OCI-LY3 (cell line): ENCODE results near the gene IRF2BP1.

ENCODE experiments used
- H2AFZ ChIP-seq: fragments of 200-600, 300-600 bp; shearing (Covaris generic); 2 replicates; pipeline ENCODE4 v1.6.0; 2014; ENCODE audit warnings: antibody characterized with exemption, low read depth, low read length
- H3K27ac ChIP-seq: fragments of 200-600, 300-600 bp; sonication (generic); 2 replicates; pipeline ENCODE4 v1.5.1; 2014; ENCODE audit warnings: mild to moderate bottlenecking, low read length, moderate library complexity, mixed read lengths
- H3K27me3 ChIP-seq: fragments of 200-600, 300-600 bp; sonication (generic); 2 replicates; pipeline ENCODE4 v1.6.1; 2014; ENCODE audit warnings: low read depth, low read length, mixed read lengths
- H3K36me3 ChIP-seq: fragments of 200-600, 300-600 bp; sonication (generic); replicated peaks from 2 replicates; pipeline ENCODE3; 2014; ENCODE audit warnings: low read depth, low read length, mixed read lengths
- H3K4me1 ChIP-seq: fragments of 300-600, 200-600 bp; sonication (generic); 2 replicates; pipeline ENCODE4 v1.6.1; 2014; ENCODE audit warnings: low read length, mixed read lengths
- H3K4me2 ChIP-seq: fragments of 200-600, 300-600 bp; sonication (generic); 2 replicates; pipeline ENCODE4 v1.6.1; 2014; ENCODE audit warnings: low read length, mixed read lengths
- H3K4me3 ChIP-seq: fragments of 300-600, 200-600 bp; sonication (generic); 2 replicates; pipeline ENCODE4 v1.5.1; 2014; ENCODE audit warnings: antibody characterized with exemption, mild to moderate bottlenecking, low read length, moderate library complexity
- H3K79me2 ChIP-seq: fragments of 300-600, 200-600 bp; shearing (Covaris generic); 2 replicates; pipeline ENCODE4 v1.6.1; 2014; ENCODE audit warnings: mild to moderate bottlenecking, low read length, mixed read lengths
- H3K9ac ChIP-seq: fragments of 300-600, 200-600 bp; shearing (Covaris generic); 2 replicates; pipeline ENCODE4 v1.6.0; 2014; ENCODE audit warnings: mild to moderate bottlenecking, low read length, moderate library complexity
- H3K9me3 ChIP-seq: fragments of 200-600, 300-600 bp; shearing (Covaris generic); 2 replicates; pipeline ENCODE4 v1.6.1; 2014; ENCODE audit warnings: low read length, mixed read lengths; ENCODE audit not compliant: insufficient read depth
- H4K20me1 ChIP-seq: fragments of 200-600, 300-600 bp; sonication (generic); 2 replicates; pipeline ENCODE4 v1.6.1; 2016; ENCODE audit warnings: low read length, mixed read lengths; ENCODE audit not compliant: insufficient read depth
- EZH2phosphoT487 ChIP-seq: fragments of 200-600 bp; shearing (Covaris generic); IDR thresholded peaks from 2 replicates; pipeline ENCODE4 v1.6.1; 2018; ENCODE audit warnings: antibody characterized with exemption, mixed run types, low read depth
- TF ChIP-seq, protein P1 (sequence below): fragments of 200-600, 300-600 bp; sonication (generic); IDR thresholded peaks from 2 replicates; pipeline ENCODE4 v1.5.1; 2014; ENCODE audit warnings: antibody characterized with exemption, low read length, low read depth

IRF2BP1 gene, protein sequence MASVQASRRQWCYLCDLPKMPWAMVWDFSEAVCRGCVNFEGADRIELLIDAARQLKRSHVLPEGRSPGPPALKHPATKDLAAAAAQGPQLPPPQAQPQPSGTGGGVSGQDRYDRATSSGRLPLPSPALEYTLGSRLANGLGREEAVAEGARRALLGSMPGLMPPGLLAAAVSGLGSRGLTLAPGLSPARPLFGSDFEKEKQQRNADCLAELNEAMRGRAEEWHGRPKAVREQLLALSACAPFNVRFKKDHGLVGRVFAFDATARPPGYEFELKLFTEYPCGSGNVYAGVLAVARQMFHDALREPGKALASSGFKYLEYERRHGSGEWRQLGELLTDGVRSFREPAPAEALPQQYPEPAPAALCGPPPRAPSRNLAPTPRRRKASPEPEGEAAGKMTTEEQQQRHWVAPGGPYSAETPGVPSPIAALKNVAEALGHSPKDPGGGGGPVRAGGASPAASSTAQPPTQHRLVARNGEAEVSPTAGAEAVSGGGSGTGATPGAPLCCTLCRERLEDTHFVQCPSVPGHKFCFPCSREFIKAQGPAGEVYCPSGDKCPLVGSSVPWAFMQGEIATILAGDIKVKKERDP

DNA sequence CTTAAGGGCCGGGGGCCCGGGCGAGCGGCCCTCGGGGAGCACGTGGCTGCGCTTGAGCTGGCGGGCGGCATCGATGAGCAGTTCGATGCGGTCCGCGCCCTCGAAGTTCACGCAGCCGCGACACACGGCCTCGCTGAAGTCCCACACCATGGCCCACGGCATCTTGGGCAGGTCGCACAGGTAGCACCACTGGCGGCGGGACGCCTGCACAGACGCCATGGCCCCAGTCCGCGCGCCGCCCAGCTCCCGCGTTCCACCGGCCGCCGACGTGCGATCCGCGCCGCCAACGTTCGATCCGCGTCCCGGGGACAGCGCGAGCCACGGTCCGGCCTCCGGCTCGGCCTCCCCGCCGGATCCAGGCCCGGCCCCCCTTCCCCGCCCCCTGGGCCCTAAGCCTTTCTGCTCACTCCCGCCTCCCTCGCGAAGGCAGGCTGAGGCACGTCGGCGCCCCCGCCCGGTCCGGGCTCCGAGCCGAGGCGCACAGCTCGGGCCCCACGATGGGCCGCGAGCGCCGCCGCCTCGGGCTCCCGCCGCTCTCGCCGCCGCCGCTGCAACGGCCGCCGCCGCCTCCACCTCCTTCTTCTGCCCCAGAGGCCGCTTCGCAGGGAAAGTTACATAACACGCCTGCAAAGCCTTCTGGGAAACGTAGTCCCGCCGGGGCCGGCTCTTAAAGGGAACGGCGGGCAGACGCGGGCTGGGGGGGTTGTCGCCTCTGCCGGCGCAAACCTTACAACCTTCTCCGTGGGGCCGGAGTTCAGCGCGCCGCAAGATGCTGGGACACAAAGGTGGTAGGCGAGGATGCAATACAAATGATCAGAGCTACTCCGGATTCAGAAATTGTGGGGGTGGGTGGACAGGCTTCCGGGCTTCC, at the start of gene IRF2BP1:
TSS of gene IRF2BP1 (minus strand) at position 586 of the 871 bp plus-strand sequence. CDS start at position 219, 367 bp downstream.
- H3K4me2 ChIP-seq = peak within 1 kb of the TSS; percentile 83
- no peaks in the 10 kb centered on the region for H4K20me1 ChIP-seq
- peak within 1 kb of the TSS; percentile 79 for H3K27ac ChIP-seq
- H2AFZ ChIP-seq = peak within 1 kb of the TSS; percentile 86
- H3K36me3 ChIP-seq = peaks cover 11% of the 10 kb centered on the region
- peak within 1 kb of the TSS; percentile 85 for H3K9ac ChIP-seq
- peaks cover 33% of the 10 kb centered on the region for H3K4me1 ChIP-seq
- H3K4me3 ChIP-seq = peak within 1 kb of the TSS; percentile 83
- H3K9me3 ChIP-seq = no peaks in the 10 kb centered on the region
- TF ChIP-seq, protein P1, sequence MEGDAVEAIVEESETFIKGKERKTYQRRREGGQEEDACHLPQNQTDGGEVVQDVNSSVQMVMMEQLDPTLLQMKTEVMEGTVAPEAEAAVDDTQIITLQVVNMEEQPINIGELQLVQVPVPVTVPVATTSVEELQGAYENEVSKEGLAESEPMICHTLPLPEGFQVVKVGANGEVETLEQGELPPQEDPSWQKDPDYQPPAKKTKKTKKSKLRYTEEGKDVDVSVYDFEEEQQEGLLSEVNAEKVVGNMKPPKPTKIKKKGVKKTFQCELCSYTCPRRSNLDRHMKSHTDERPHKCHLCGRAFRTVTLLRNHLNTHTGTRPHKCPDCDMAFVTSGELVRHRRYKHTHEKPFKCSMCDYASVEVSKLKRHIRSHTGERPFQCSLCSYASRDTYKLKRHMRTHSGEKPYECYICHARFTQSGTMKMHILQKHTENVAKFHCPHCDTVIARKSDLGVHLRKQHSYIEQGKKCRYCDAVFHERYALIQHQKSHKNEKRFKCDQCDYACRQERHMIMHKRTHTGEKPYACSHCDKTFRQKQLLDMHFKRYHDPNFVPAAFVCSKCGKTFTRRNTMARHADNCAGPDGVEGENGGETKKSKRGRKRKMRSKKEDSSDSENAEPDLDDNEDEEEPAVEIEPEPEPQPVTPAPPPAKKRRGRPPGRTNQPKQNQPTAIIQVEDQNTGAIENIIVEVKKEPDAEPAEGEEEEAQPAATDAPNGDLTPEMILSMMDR = no peak
- no peak for TF ChIP-seq EZH2phosphoT487
- H3K27me3 ChIP-seq = no peaks in the 10 kb centered on the region
- H3K79me2 ChIP-seq = peaks cover 21% of the 10 kb centered on the region

DNA sequence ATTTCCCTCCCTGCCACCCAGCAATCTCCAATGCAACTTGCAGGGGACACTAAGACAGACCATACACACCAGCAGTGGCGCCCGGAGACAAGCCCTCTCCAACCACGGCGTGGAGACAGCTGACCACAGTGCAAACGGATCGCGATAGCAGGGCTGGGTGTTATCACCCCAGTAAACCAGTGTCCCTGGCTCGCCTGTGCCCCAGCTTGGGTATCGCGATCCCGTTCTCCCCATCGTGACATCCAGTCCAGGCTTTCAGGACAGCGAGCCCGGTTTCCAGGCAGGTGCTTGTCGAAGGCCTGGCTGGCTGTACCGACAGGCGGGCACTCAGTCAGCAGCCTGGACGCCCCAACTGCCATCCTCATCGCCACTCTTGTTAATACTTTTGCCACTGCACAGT, 49.3 kb upstream of the IRF2BP1 start:
- no peak overlapping the region for H2AFZ ChIP-seq
- no peaks in the 10 kb centered on the region for H3K36me3 ChIP-seq
- no peak overlapping the region for H3K9ac ChIP-seq
- H3K9me3 ChIP-seq = no peaks in the 10 kb centered on the region
- no peaks in the 10 kb centered on the region for H3K79me2 ChIP-seq
- H3K27ac ChIP-seq = no peak overlapping the region
- no peaks in the 10 kb centered on the region for H3K4me1 ChIP-seq
- H3K4me2 ChIP-seq = no peak overlapping the region
- no peaks in the 10 kb centered on the region for H4K20me1 ChIP-seq
- H3K4me3 ChIP-seq = no peak overlapping the region
- no peak for TF ChIP-seq EZH2phosphoT487
- TF ChIP-seq, protein P1 = no peak
- peaks cover 25% of the 10 kb centered on the region for H3K27me3 ChIP-seq

DNA sequence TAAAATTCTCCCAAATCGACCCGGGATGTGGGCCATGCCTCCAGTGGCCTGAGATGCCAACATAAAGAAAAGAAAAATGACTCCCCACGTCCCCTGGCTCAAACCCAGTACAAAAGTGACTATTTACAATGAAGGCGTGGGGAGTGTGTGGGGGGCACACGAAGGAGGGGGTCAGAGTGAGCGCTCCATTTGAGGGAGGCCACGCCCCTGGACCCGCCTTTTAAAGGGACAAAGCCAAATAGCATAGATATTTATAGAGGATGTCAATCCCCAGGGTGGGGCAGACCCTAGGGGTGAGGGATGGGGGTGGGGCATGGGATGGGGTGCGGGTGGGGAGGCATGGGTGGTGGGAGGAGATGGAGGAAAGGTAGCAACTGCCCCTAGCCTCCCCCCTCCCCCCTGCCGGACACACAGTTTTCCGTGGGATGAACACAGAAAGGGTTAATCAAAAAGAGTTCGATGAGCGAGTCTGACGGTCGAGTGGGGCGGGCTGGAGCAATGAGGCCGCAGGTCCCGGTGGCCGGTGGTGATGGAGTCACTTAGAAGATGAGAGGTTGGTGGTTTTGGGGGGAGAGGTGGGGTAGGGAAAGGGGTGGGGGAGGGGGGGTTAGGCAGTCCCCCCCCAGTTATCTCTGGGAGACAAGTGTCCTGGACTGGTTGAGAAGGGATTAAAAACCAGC, 48.8 kb upstream of the IRF2BP1 start:
- TF ChIP-seq, protein P1 = no peak
- no peak for TF ChIP-seq EZH2phosphoT487
- Histone ChIP-seq H3K4me2 (no peak overlapping the region), H3K79me2 (no peaks in the 10 kb centered on the region)

More for the DNA sequence above, 48.8 kb upstream of the IRF2BP1 start:
- Histone ChIP-seq H2AFZ (no peak overlapping the region), H3K9ac (no peak overlapping the region), H4K20me1 (no peaks in the 10 kb centered on the region), H3K9me3 (no peaks in the 10 kb centered on the region), H3K36me3 (no peaks in the 10 kb centered on the region), H3K27me3 (peaks cover 25% of the 10 kb centered on the region), H3K4me3 (no peak overlapping the region), H3K27ac (no peak overlapping the region), H3K4me1 (no peaks in the 10 kb centered on the region)
